ENCODE measurements around the gene KCNQ1.

DNA sequence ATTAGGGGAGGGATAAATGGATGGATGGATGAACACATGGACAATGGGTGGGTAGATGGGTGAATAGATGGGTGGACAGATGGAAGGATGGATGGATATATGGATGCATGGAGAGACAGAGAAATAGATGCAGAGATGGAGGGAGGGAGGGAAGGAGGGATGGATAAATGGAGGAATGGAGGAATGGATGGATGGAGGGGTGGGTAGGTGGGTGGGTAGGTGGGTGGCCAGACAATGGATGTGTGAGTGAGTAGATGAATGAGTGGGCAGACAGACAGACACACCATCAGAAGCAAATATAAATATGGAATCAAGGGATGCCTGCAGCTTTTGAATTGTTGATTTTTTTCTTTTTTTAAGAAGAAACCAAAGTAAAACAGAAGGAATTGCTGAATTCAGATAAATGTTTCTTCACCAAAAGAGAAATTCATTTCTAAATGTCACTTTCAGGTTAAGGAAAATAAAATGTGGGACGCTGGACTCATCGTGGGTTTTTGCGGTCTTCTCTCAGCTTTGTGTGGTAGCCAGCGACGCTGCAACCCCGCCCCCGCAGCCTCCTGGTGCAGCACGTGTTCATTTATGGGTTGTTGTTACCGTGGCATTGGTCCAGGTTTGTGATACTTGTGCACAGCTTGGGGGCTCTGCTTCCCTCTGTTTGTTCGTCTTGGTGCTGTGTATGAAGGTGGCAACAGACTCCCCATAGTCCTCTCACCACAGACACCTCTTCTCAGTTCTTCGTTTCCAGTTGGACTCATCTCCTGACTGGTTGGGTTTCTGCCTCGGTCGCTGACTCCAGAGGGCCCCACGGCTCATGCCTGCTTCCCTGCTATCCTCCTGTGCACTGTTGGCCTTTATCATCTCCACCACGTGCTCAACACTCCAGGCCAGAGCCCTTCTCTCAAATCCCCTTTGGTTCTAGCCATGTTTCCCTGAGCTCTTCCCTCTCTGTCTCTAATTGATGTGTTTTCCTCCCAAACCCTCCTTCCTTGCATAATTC, 364.3 kb downstream of the KCNQ1 start:
- TF ChIP-seq POLR2A (IDR thresholded peaks at IDR 0.05; ENCODE audit: low read depth, low read length) (no peak), POLR2AphosphoS5 (IDR thresholded peaks at IDR 0.05; ENCODE audit: low read depth, low read length) (no peak), TAF1 (IDR thresholded peaks at IDR 0.05; ENCODE audit: borderline replicate concordance, low read depth, low read length) (no peak)

Data from GM12892 (cell line).